MCF 10A (cell line): ENCODE measurements around the gene CYTH2. TPM values are rescaled to one million over a fixed set of nuclear protein-coding genes. Genes with fewer than 3 reads are reported as not detected.
A peak's percentile ranks its signal among the peaks of the same experiment; 100 is the strongest.

Experiments used
- BruUV-seq: library from RNA; stranded (reverse); fragments of 400-500 nt; replicated peaks from 2 replicates; lab custom pipeline; 2021; lab: Mats Ljungman, UMichigan
- CTCF ChIA-PET: fragments of 300-600 bp; sonication (Branson Sonifier 250); formaldehyde crosslinking; extraction: SDS; loops from one replicate; lab custom pipeline; 2021; ENCODE audit warnings: antibody characterized with exemption, inconsistent platforms; lab: Yijun Ruan, JAX
- POLR2A ChIA-PET: fragments of 300-600, 350-650 bp; sonication (Branson Sonifier 250); formaldehyde crosslinking; extraction: SDS; loops from one replicate; lab custom pipeline; 2020; ENCODE audit warnings: antibody characterized with exemption, inconsistent platforms; lab: Yijun Ruan, JAX
- DNase-seq: peaks from one replicate; pipeline ENCODE4 v3.0.0-alpha.2; 2018; ENCODE audit not compliant: unreplicated experiment
- H3K27ac Mint-ChIP-seq: one replicate; pipeline ENCODE4 v1.8.0; 2022; ENCODE audit warnings: mild to moderate bottlenecking, low read depth, mixed read lengths; ENCODE audit not compliant: unreplicated experiment
- H3K27me3 Mint-ChIP-seq: one replicate; pipeline ENCODE4 v1.8.0; 2022; ENCODE audit warnings: mixed read lengths; ENCODE audit not compliant: insufficient read depth, unreplicated experiment
- H3K36me3 Mint-ChIP-seq: one replicate; pipeline ENCODE4 v1.8.0; 2022; ENCODE audit warnings: mild to moderate bottlenecking, moderate library complexity, mixed read lengths; ENCODE audit not compliant: insufficient read depth, unreplicated experiment
- H3K4me1 Mint-ChIP-seq: one replicate; pipeline ENCODE4 v1.8.0; 2022; ENCODE audit warnings: mixed read lengths; ENCODE audit not compliant: insufficient read depth, unreplicated experiment
- H3K4me3 Mint-ChIP-seq: one replicate; pipeline ENCODE4 v1.8.0; 2022; ENCODE audit warnings: mild to moderate bottlenecking, moderate library complexity, mixed read lengths; ENCODE audit not compliant: unreplicated experiment
- H3K9me3 Mint-ChIP-seq: one replicate; pipeline ENCODE4 v1.8.0; 2022; ENCODE audit warnings: mixed read lengths; ENCODE audit not compliant: unreplicated experiment
- CTCF ChIP-seq: fragments of 200-600 bp; IDR thresholded peaks from one replicate; pipeline ENCODE4 v1.8.0; 2022; ENCODE audit warnings: antibody characterized with exemption, mild to moderate bottlenecking; ENCODE audit not compliant: unreplicated experiment
- intact Hi-C: fragments of 100-400 bp; cut with micrococcal nuclease; formaldehyde crosslinking; loops from 2 replicates; pipeline ENCODE4 v1.14.1; 2022
- total RNA-seq: library from RNA; stranded (reverse); gene quantifications from 2 replicates; pipeline ENCODE4 v1.2.3, GENCODE V29; 2022

Gene CYTH2
- total RNA-seq, 1 experiment from 2014 or later = 70.3 TPM

GRCh38 chr19:48508729-48509411, 39.7 kb downstream of the CYTH2 start:
- H3K27ac Mint-ChIP-seq = no peak overlapping the region
- ChIA-PET POLR2A (interaction anchor here (1.1 kb wide), 1 partner anchor 76 kb away, joined by 3 read pairs; no protein-coding TSS in a partner anchor), CTCF (interaction anchor here (0.9 to 5.4 kb wide), 3 partner anchors 62 to 80 kb away, joined by 3 to 99 read pairs (median 6); no protein-coding TSS in a partner anchor)
- H3K36me3 Mint-ChIP-seq = peaks cover 5% of the 10 kb centered on the region
- no peaks in the 10 kb centered on the region for H3K27me3 Mint-ChIP-seq
- intact Hi-C loops = no loop called here
- BruUV-seq = no TSS peak
- no peak overlapping the region for H3K4me3 Mint-ChIP-seq
- TF ChIP-seq CTCF = no peak
- no peaks in the 10 kb centered on the region for H3K4me1 Mint-ChIP-seq
- no peak for DNase-seq
- no peaks in the 10 kb centered on the region for H3K9me3 Mint-ChIP-seq

GRCh38 chr19:48509467-48510194, 40.5 kb downstream of the CYTH2 start:
- no peaks in the 10 kb centered on the region for H3K27me3 Mint-ChIP-seq
- H3K9me3 Mint-ChIP-seq = no peaks in the 10 kb centered on the region
- no peaks in the 10 kb centered on the region for H3K4me1 Mint-ChIP-seq
- no TSS peak for BruUV-seq
- H3K4me3 Mint-ChIP-seq = no peak overlapping the region
- H3K27ac Mint-ChIP-seq = no peak overlapping the region
- DNase-seq = no peak
- ChIA-PET CTCF (interaction anchor here (0.9 to 5.4 kb wide), 3 partner anchors 15 to 79 kb away, joined by 3 to 99 read pairs (median 3); no protein-coding TSS in a partner anchor), POLR2A (no interaction called here)
- H3K36me3 Mint-ChIP-seq = no peaks in the 10 kb centered on the region
- TF ChIP-seq CTCF = no peak
- intact Hi-C loops = no loop called here

GRCh38 chr19:48510421-48511268, 41.5 kb downstream of the CYTH2 start:
- ChIA-PET CTCF (interaction anchor here (1.0 kb wide), 1 partner anchor 14 kb away, joined by 3 read pairs; no protein-coding TSS in a partner anchor), POLR2A (interaction anchor here (0.7 kb wide), 1 partner anchor 69 kb away, joined by 3 read pairs; no protein-coding TSS in a partner anchor)
- no peak overlapping the region for H3K4me3 Mint-ChIP-seq
- intact Hi-C loops = no loop called here
- no TSS peak for BruUV-seq
- peak; percentile 58 for DNase-seq
- no peaks in the 10 kb centered on the region for H3K36me3 Mint-ChIP-seq
- no peaks in the 10 kb centered on the region for H3K4me1 Mint-ChIP-seq
- H3K27me3 Mint-ChIP-seq = no peaks in the 10 kb centered on the region
- H3K9me3 Mint-ChIP-seq = no peaks in the 10 kb centered on the region
- no peak overlapping the region for H3K27ac Mint-ChIP-seq
- TF ChIP-seq CTCF = no peak
